Transverse colon (tissue), 4 donors: ENCODE data around the gene PRICKLE4. TPM values are rescaled to one million over a fixed set of nuclear protein-coding genes. Genes with fewer than 3 reads are reported as not detected.

Experiments
- DNase-seq: peaks from one replicate; pipeline ENCODE4 v3.0.0-alpha.2; 2019
- H3K27ac ChIP-seq, 4 donors: fragments of 200-600 bp; sonication (generic); 2 replicates each; pipeline ENCODE4 v1.5.1; 2016 to 2018; ENCODE audit warnings: inconsistent platforms in 4 of 4
- H3K27me3 ChIP-seq: fragments of 200-600 bp; sonication (generic); 2 replicates; pipeline ENCODE4 v1.5.1; 2017; ENCODE audit warnings: inconsistent platforms
- H3K36me3 ChIP-seq, 4 donors: fragments of 200-600 bp; sonication (generic); 2 replicates each; pipeline ENCODE4 v1.5.1; 2017 to 2019; ENCODE audit warnings: inconsistent platforms in 4 of 4
- H3K4me1 ChIP-seq, 4 donors: fragments of 200-600 bp; sonication (generic); 2 replicates each; pipeline ENCODE4 v1.5.1; 2017 to 2020; ENCODE audit warnings: inconsistent platforms in 4 of 4
- H3K4me3 ChIP-seq, 4 donors: fragments of 200-600 bp; sonication (generic); 1 replicate in 1 of 4; 2 replicates in 3 of 4; pipeline versions ENCODE4 v1.5.1 to v1.6.1; 2017 to 2019; ENCODE audit warnings: inconsistent platforms in 4 of 4
- H3K9me3 ChIP-seq, 2 donors: fragments of 200-600 bp; sonication (generic); 2 replicates each; pipeline ENCODE4 v1.5.1; 2017 to 2019; ENCODE audit warnings: inconsistent platforms in 2 of 2
- EP300 ChIP-seq: sonication (generic); formaldehyde crosslinking; IDR thresholded peaks from one replicate; pipeline ENCODE4 v1.6.1; 2017; ENCODE audit warnings: antibody characterized with exemption, low read depth
- POLR2A ChIP-seq: fragments of 450-650 bp; IDR thresholded peaks from one replicate; pipeline ENCODE4 v1.6.1; 2016; ENCODE audit warnings: antibody characterized with exemption, mild to moderate bottlenecking, moderate library complexity
- POLR2AphosphoS5 ChIP-seq, 3 donors: sonication (generic); formaldehyde crosslinking; IDR thresholded peaks; one replicate each; pipeline ENCODE4 v1.6.1; 2016; ENCODE audit warnings: antibody characterized with exemption in 3 of 3
- WGBS, 2 donors: methylation state at CpG; one replicate each; pipeline ENCODE4 v1.1.5; 2018; ENCODE audit warnings: low coverage in 1 of 2; 5-methylcytosine and 5-hydroxymethylcytosine counted together
- in situ Hi-C, 4 donors: fragments of 200-750 bp; cut with MboI; loops; one replicate each; pipeline versions ENCODE4 v1.15.0 to v1.15.1; 2017; ENCODE audit warnings: low sequenced_read_pairs in 3 of 4, low pct_ligation_motif_present in 1 of 4, low pct_unique_long_range_greater_than_20kb in 1 of 4
- intact Hi-C: fragments of 100-400 bp; cut with DNase I; formaldehyde crosslinking; loops from one replicate; pipeline ENCODE4 v1.15.1; 2023; ENCODE audit warnings: low total_unique reads
- total RNA-seq, 4 donors: library from RNA; depleted of rRNA; stranded (reverse); fragments of >200 nt; gene quantifications; one replicate each; pipeline ENCODE4 v1.1.0, GENCODE V29; 2016
- TF ChIP-seq, protein P1 (sequence below), 5 experiments: fragments of 200-600 bp in 3 of 5; fragments of 450-650 bp in 2 of 5; sonication (generic) in 3 of 5; IDR thresholded peaks; 1 replicate in 2 of 5; 2 replicates in 3 of 5; pipeline ENCODE4 v1.5.1; 2016 to 2017; ENCODE audit warnings: antibody characterized with exemption in 5 of 5, inconsistent platforms in 3 of 5, mild to moderate bottlenecking in 2 of 5, moderate library complexity in 1 of 5

The PRICKLE4 gene
- total RNA-seq, 4 donors from 2014 or later = 6.7 to 52.0 (median 21.0) TPM

- H3K27me3 ChIP-seq = no peaks in the 10 kb centered on the region
- intact Hi-C loops (no loop called here), in situ Hi-C loops (loop anchor here in 1 of 4 donors (25.0 kb wide), 1 partner anchor 122 kb away; the partner anchor contains the start of genes BYSL and MED20)
- no peak for DNase-seq
- H3K9me3 ChIP-seq = no peaks in the 10 kb centered on the region
- peaks cover 0 to 14% (median 5%) of the 10 kb centered on the region in 4 donors for H3K36me3 ChIP-seq
- TF ChIP-seq POLR2AphosphoS5 (IDR thresholded peaks at IDR 0.05) = no peak
- H3K4me1 ChIP-seq = peaks cover 7 to 18% (median 17%) of the 10 kb centered on the region in 4 donors
- H3K27ac ChIP-seq = no peak overlapping the region
- 94 to 100% methylated on average over 1 of the region's 1 CpG for WGBS, 2 donors
- no peak overlapping the region for H3K4me3 ChIP-seq
These were observed 9.5 kb downstream of the PRICKLE4 start for GRCh38 chr6:41790045-41790444.

DNA sequence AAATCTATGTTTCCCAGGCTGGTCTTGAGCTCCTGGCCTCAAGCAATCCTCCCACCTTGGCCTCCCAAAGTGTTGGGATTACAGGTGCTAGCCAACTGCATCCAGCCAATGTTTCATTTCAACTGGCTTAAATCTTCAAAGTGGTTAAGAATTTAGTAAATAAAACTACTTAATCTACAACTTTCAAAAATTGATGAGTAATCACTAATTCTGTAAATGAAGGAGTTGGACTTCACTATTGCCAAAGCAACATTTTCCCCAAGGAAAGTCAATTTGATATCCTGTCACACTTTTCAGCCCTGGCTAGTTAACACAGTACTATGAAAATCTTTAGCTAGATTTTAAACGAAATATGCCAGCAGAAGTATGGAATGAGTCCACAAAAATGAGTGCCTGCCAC is 10.7 kb downstream of the PRICKLE4 start:
- in situ Hi-C loops (loop anchor here in 1 of 4 donors (25.0 kb wide), 1 partner anchor 121 kb away; the partner anchor contains the start of genes BYSL and MED20), intact Hi-C loops (no loop called here)
- Histone ChIP-seq H3K36me3 (peaks cover 0 to 14% (median 5%) of the 10 kb centered on the region in 4 donors), H3K4me1 (peaks cover 0 to 9% (median 6%) of the 10 kb centered on the region in 4 donors), H3K4me3 (no peak overlapping the region), H3K27ac (no peak overlapping the region), H3K27me3 (no peaks in the 10 kb centered on the region), H3K9me3 (no peaks in the 10 kb centered on the region)
- DNase-seq = no peak
- 75 to 80% methylated on average over 1 of the region's 1 CpG for WGBS, 2 donors
- TF ChIP-seq EP300 (no peak), POLR2AphosphoS5 (IDR thresholded peaks at IDR 0.05) (no peak), POLR2A (no peak)
- TF ChIP-seq, protein P1, sequence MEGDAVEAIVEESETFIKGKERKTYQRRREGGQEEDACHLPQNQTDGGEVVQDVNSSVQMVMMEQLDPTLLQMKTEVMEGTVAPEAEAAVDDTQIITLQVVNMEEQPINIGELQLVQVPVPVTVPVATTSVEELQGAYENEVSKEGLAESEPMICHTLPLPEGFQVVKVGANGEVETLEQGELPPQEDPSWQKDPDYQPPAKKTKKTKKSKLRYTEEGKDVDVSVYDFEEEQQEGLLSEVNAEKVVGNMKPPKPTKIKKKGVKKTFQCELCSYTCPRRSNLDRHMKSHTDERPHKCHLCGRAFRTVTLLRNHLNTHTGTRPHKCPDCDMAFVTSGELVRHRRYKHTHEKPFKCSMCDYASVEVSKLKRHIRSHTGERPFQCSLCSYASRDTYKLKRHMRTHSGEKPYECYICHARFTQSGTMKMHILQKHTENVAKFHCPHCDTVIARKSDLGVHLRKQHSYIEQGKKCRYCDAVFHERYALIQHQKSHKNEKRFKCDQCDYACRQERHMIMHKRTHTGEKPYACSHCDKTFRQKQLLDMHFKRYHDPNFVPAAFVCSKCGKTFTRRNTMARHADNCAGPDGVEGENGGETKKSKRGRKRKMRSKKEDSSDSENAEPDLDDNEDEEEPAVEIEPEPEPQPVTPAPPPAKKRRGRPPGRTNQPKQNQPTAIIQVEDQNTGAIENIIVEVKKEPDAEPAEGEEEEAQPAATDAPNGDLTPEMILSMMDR (IDR thresholded peaks at IDR 0.05) = no peak

DNA sequence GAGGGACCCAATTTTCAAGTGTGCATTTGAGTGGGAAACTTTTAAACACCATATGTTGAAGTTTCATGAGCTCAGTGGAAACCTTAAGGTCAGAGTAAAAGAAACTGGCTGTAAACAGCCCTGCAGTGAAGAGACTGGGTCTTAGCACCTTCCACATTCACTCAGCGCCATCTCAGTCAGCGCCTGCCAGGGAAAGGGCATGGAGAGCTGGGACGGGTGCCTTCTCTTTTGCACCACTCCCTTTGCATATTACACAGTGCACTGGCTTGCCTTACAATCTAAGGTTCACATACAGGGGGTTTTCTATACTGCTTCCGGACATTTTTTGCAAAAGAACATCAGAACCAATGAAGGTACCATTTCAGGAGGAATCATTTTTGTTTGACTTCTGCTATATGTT is 11.4 kb downstream of the PRICKLE4 start:
- 60 to 88% methylated on average over 1 to 4 of the region's 4 CpGs for WGBS, 2 donors
- H3K27ac ChIP-seq = no peak overlapping the region
- TF ChIP-seq POLR2AphosphoS5 (IDR thresholded peaks at IDR 0.05) (no peak), EP300 (no peak), POLR2A (no peak)
- TF ChIP-seq, protein P1 (IDR thresholded peaks at IDR 0.05) = no peak
- intact Hi-C loops = no loop called here
- no peak for DNase-seq
- in situ Hi-C loops = loop anchor here in 1 of 4 donors (25.0 kb wide), 1 partner anchor 120 kb away; the partner anchor contains the start of genes BYSL and MED20
- H3K4me3 ChIP-seq = no peak overlapping the region
- H3K27me3 ChIP-seq = no peaks in the 10 kb centered on the region
- H3K4me1 ChIP-seq = peaks cover 0 to 9% (median 5%) of the 10 kb centered on the region in 4 donors
- no peaks in the 10 kb centered on the region for H3K9me3 ChIP-seq
- H3K36me3 ChIP-seq = peaks cover 0 to 14% (median 5%) of the 10 kb centered on the region in 4 donors

DNA sequence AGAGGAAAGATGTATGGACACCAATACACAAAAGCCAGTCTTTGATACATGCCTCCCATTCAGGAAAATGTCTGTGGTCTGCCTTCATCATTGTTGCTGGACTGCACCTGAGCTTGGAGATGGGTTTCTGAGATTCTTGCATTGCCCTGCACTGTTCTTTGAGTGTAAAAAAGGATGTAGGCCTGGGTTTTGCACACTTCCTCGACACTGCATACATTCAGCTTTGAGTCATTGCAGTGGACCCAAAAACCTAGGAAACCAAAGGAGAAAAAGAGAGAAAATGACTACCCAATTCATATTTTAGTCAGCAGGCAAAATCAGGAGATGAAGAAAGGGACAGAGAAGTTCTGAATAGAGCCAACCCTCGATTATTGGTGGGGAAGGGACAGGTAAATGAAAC is 15.9 kb downstream of the PRICKLE4 start:
- no peak for DNase-seq
- WGBS, 2 donors = 80 to 81% methylated on average over 1 to 2 of the region's 2 CpGs
- intact Hi-C loops = no loop called here
- TF ChIP-seq POLR2AphosphoS5 (IDR thresholded peaks at IDR 0.05) = no peak
- TF ChIP-seq POLR2A = no peak
- no peak for TF ChIP-seq EP300
- TF ChIP-seq, protein P1 (IDR thresholded peaks at IDR 0.05) = no peak
- H3K27me3 ChIP-seq = no peaks in the 10 kb centered on the region
- in situ Hi-C loops = loop anchor here in 1 of 4 donors (25.0 kb wide), 1 partner anchor 116 kb away; the partner anchor contains the start of genes BYSL and MED20
- no peaks in the 10 kb centered on the region for H3K36me3 ChIP-seq
- no peaks in the 10 kb centered on the region for H3K4me1 ChIP-seq
- H3K4me3 ChIP-seq = no peak overlapping the region
- H3K9me3 ChIP-seq = no peaks in the 10 kb centered on the region
- H3K27ac ChIP-seq = no peak overlapping the region
